GM12892 (cell line): ENCODE measurements around the gene MEIKIN.

ENCODE experiments used
- POLR2A ChIP-seq: IDR thresholded peaks from 2 replicates; pipeline ENCODE4 v1.6.1; 2011; ENCODE audit warnings: low read depth, low read length, control low read depth
- POLR2AphosphoS5 ChIP-seq: IDR thresholded peaks from 2 replicates; pipeline ENCODE4 v1.6.1; 2011; ENCODE audit warnings: low read depth, low read length, control low read depth
- TAF1 ChIP-seq: IDR thresholded peaks from 2 replicates; pipeline ENCODE4 v1.6.1; 2011; ENCODE audit warnings: low read depth, mild to moderate bottlenecking, control low read depth, low read length, borderline replicate concordance

GRCh38 chr5:131950706-131951105 is 5.2 kb upstream of the MEIKIN start:
- TF ChIP-seq TAF1 = no peak
- no peak for TF ChIP-seq POLR2AphosphoS5
- no peak for TF ChIP-seq POLR2A
